Neuronal stem cell (in vitro differentiated cells): ENCODE measurements around the gene SRSF8.
A peak's percentile ranks its signal among the peaks of the same experiment; 100 is the strongest.

Experiments used
- DNase-seq: peaks from one replicate; pipeline ENCODE4 v3.0.0-alpha.2; 2013; ENCODE audit warnings: low spot score
- H2AFZ ChIP-seq: one replicate; pipeline ENCODE4 v1.6.1; 2013; ENCODE audit warnings: mild to moderate bottlenecking, low read length, inconsistent platforms
- H2AK5ac ChIP-seq: 2 replicates; pipeline ENCODE4 v1.6.1; 2013; ENCODE audit warnings: low read depth, mild to moderate bottlenecking, inconsistent platforms, low read length, moderate library complexity, mixed read lengths
- H2BK120ac ChIP-seq: 2 replicates; pipeline ENCODE4 v1.6.1; 2013; ENCODE audit warnings: low read depth, mild to moderate bottlenecking, inconsistent platforms, low read length, moderate library complexity, mixed read lengths
- H2BK12ac ChIP-seq: one replicate; pipeline ENCODE4 v1.6.1; 2013; ENCODE audit warnings: low read length, inconsistent platforms
- H2BK15ac ChIP-seq: 2 replicates; pipeline ENCODE4 v1.6.1; 2013; ENCODE audit warnings: mild to moderate bottlenecking, low read length, inconsistent platforms, mixed read lengths
- H2BK5ac ChIP-seq: one replicate; pipeline ENCODE4 v1.6.1; 2013; ENCODE audit warnings: inconsistent platforms, mild to moderate bottlenecking, low read length, moderate library complexity
- H3K14ac ChIP-seq: one replicate; pipeline ENCODE4 v1.6.1; 2013; ENCODE audit warnings: low read length, inconsistent platforms
- H3K18ac ChIP-seq: 2 replicates; pipeline ENCODE4 v1.6.1; 2013; ENCODE audit warnings: low read length, inconsistent platforms
- H3K23ac ChIP-seq: 2 replicates; pipeline ENCODE4 v1.6.1; 2013; ENCODE audit warnings: low read depth, mild to moderate bottlenecking, mixed read lengths, low read length, inconsistent platforms; ENCODE audit not compliant: poor library complexity
- H3K27ac ChIP-seq: replicated peaks from 3 replicates; pipeline ENCODE4 v1.5.1; 2013; ENCODE audit warnings: low read length, inconsistent platforms
- H3K27me3 ChIP-seq, 3 experiments: 2 replicates each; pipeline ENCODE4 v1.6.1; 2013; ENCODE audit warnings: low read length in 3 of 3, mild to moderate bottlenecking in 2 of 3, inconsistent platforms in 1 of 3, low read depth in 1 of 3, mixed read lengths in 1 of 3, moderate library complexity in 1 of 3; ENCODE audit not compliant: control insufficient read depth in 3 of 3, insufficient read depth in 3 of 3
- H3K36me3 ChIP-seq, 2 donors: replicated peaks in 1 of 2; 2 replicates each; pipeline ENCODE4 v1.6.1; 2013; ENCODE audit warnings: low read length in 2 of 2; ENCODE audit not compliant: control insufficient read depth in 2 of 2, insufficient read depth in 2 of 2
- H3K4ac ChIP-seq: 2 replicates; pipeline ENCODE4 v1.6.1; 2013; ENCODE audit warnings: inconsistent platforms, mild to moderate bottlenecking, low read length, moderate library complexity
- H3K4me1 ChIP-seq, 2 donors: 1 replicate in 1 of 2; 2 replicates in 1 of 2; pipeline ENCODE4 v1.6.1; 2013; ENCODE audit warnings: low read length in 2 of 2, low read depth in 1 of 2; ENCODE audit not compliant: control insufficient read depth in 2 of 2, insufficient read depth in 1 of 2
- H3K4me2 ChIP-seq: one replicate; pipeline ENCODE4 v1.6.1; 2013; ENCODE audit warnings: mild to moderate bottlenecking, low read length, inconsistent platforms; ENCODE audit not compliant: insufficient read depth, poor library complexity, severe bottlenecking
- H3K4me3 ChIP-seq, 2 donors: 2 replicates each; pipeline ENCODE4 v1.5.1; 2013; ENCODE audit warnings: low read length in 2 of 2, mild to moderate bottlenecking in 2 of 2, inconsistent platforms in 1 of 2, moderate library complexity in 1 of 2
- H3K79me1 ChIP-seq: one replicate; pipeline ENCODE4 v1.6.1; 2013; ENCODE audit warnings: low read depth, mild to moderate bottlenecking, inconsistent platforms, low read length, moderate library complexity
- H3K9ac ChIP-seq: one replicate; pipeline ENCODE4 v1.6.1; 2013; ENCODE audit warnings: mild to moderate bottlenecking, low read depth, low read length, inconsistent platforms; ENCODE audit not compliant: poor library complexity
- H3K9me3 ChIP-seq, 2 donors: replicated peaks in 1 of 2; 2 replicates each; pipeline versions ENCODE3 to v1.6.1; 2013; ENCODE audit warnings: low read length in 2 of 2, mild to moderate bottlenecking in 2 of 2, inconsistent platforms in 1 of 2, low read depth in 1 of 2, mixed read lengths in 1 of 2, moderate library complexity in 1 of 2; ENCODE audit not compliant: control insufficient read depth in 2 of 2, insufficient read depth in 1 of 2
- H4K8ac ChIP-seq: one replicate; pipeline ENCODE4 v1.6.1; 2013; ENCODE audit warnings: low read depth, mild to moderate bottlenecking, inconsistent platforms, low read length, moderate library complexity
- H4K91ac ChIP-seq: one replicate; pipeline ENCODE4 v1.6.1; 2013; ENCODE audit warnings: low read length, low read depth, mild to moderate bottlenecking, inconsistent platforms; ENCODE audit not compliant: poor library complexity
- WGBS, 2 donors: extraction: QIAGEN DNeasy Blood & Tissue Kit; methylation state at CpG; one replicate each; pipeline ENCODE4 v1.1.7; 2013; ENCODE audit warnings: missing lambda C conversion rate in 2 of 2, mixed read lengths in 1 of 2; ENCODE audit not compliant: insufficient read length in 2 of 2, insufficient replicate concordance in 1 of 2; ENCODE audit errors: extremely low coverage in 2 of 2; 5-methylcytosine and 5-hydroxymethylcytosine counted together

SRSF8 gene

DNA sequence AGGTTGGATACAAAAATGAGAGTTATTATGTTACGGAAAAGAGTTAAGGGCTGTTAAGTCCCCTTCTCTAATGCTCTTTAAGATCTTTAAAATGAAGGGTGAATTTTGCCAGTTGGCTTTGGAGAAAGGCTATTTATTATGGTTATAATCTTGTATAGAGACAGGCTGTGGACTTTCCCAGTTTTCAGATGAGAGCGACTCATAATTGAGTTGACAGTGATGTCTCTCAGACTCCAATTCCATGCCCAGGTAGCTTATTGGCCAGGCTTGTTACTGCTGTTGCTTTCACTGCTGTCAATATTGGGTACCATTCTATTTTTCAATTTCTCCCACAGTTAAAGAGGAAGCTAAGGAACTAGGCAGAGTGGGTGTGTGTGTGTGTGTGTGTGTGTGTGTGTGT, 36.0 kb downstream of the SRSF8 start:
- 100% methylated on average over 1 of the region's 2 CpGs; no CpG with 5 or more reads in 1 of the 2 donors for WGBS, 2 donors
- Histone ChIP-seq H2BK12ac (no peak overlapping the region), H3K23ac (no peak overlapping the region), H2BK15ac (no peak overlapping the region), H3K36me3 (no peaks in the 10 kb centered on the region), H4K8ac (no peak overlapping the region), H3K27me3 (no peaks in the 10 kb centered on the region), H3K27ac (no peak overlapping the region), H2AK5ac (no peak overlapping the region), H3K9me3 (no peaks in the 10 kb centered on the region), H3K79me1 (no peaks in the 10 kb centered on the region), H2BK5ac (no peak overlapping the region), H3K4me1 (peaks cover under 1 to 1% of the 10 kb centered on the region in 2 donors), H4K91ac (no peak overlapping the region), H3K14ac (no peak overlapping the region), H3K4me2 (no peak overlapping the region), H3K4me3 (no peak overlapping the region), H3K18ac (no peak overlapping the region), H2BK120ac (no peak overlapping the region), H3K9ac (no peak overlapping the region), H3K4ac (no peak overlapping the region), H2AFZ (no peak overlapping the region)
- DNase-seq, result no peak

DNA sequence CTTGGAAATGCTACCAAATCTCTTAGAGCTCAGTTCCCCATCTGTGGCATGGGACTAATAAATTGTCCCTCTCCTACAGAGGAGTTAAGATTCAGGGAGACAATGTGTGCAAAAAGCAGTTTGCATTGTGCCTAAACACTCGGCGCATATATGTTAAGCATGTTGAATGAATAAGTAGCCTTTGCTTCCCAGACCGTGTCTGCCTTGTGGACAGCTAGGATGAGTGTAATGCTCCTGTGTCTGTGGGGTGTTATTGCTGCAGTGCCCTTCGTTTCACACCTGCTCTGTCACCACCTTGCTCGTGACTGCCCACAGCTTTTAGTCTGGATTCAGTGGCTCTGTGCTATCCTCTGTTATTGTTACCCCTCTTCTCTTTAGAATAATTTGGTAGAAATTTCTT, 37.0 kb downstream of the SRSF8 start:
- Histone ChIP-seq H2BK120ac (no peak overlapping the region), H4K91ac (no peak overlapping the region), H3K4ac (no peak overlapping the region), H3K27ac (no peak overlapping the region), H3K9ac (no peak overlapping the region), H2BK12ac (no peak overlapping the region), H2AFZ (no peak overlapping the region), H2BK5ac (no peak overlapping the region), H3K27me3 (no peaks in the 10 kb centered on the region), H3K4me3 (no peak overlapping the region), H3K4me1 (peaks cover 0 to 7% of the 10 kb centered on the region in 2 donors), H3K18ac (peak overlapping the region; percentile 7), H3K9me3 (no peaks in the 10 kb centered on the region), H3K79me1 (no peaks in the 10 kb centered on the region), H4K8ac (no peak overlapping the region), H3K23ac (no peak overlapping the region), H2AK5ac (no peak overlapping the region), H2BK15ac (no peak overlapping the region), H3K4me2 (no peak overlapping the region), H3K36me3 (no peaks in the 10 kb centered on the region), H3K14ac (no peak overlapping the region)
- WGBS, 2 donors, result no CpG with 5 or more reads among the region's 5 CpGs
- no peak for DNase-seq

DNA sequence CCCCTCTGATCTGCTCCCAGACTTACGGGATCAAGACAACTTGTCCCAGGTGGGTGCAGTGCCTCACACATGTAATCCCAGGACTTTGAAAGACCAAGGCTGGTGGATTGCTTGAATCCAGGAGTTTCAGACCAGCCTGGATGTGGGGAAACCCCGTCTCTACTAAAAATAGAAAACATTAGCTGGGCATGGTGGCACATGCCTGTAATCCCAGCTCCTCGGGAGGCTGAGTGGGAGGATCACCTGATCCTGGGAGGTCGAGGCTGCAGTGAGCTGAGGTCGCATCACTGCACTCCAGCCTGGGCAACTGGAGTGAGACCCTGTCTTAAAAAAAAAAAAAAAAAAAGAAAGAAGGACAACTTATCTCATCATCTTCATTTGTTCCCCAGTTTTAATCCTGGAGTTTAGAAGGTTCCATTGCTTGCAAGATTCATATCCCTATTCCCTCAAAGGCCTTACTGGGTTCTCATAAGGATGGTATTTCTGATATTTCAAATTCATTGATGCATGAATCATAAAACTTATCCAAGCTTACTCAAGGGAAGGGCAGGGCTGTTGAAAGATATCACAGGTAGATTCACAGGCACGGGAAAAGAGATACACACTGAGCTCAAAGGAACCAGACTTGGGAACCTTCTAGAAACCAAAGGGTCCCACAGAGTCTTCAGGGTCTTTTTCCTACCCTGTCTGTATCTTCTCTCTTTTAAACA, 37.6 kb downstream of the SRSF8 start:
- no peak overlapping the region for H2BK15ac ChIP-seq
- H3K4me2 ChIP-seq, result no peak overlapping the region
- H2AK5ac ChIP-seq, result no peak overlapping the region
- H4K8ac ChIP-seq, result no peak overlapping the region
- H3K9me3 ChIP-seq, result no peaks in the 10 kb centered on the region
- no peak overlapping the region for H2BK120ac ChIP-seq
- H3K36me3 ChIP-seq, result no peaks in the 10 kb centered on the region
- no peak overlapping the region for H2AFZ ChIP-seq
- no peak overlapping the region for H3K14ac ChIP-seq
- no peaks in the 10 kb centered on the region for H3K79me1 ChIP-seq
- H2BK12ac ChIP-seq, result no peak overlapping the region
- no peak overlapping the region for H3K4ac ChIP-seq
- no peak overlapping the region for H2BK5ac ChIP-seq
- no peak overlapping the region for H3K18ac ChIP-seq
- H3K4me1 ChIP-seq, result peaks cover 0 to 11% of the 10 kb centered on the region in 2 donors
- H4K91ac ChIP-seq, result no peak overlapping the region
- no peak overlapping the region for H3K4me3 ChIP-seq
- no peak for DNase-seq
- WGBS, 2 donors, result no CpG with 5 or more reads among the region's 6 CpGs
- H3K27ac ChIP-seq, result no peak overlapping the region
- H3K9ac ChIP-seq, result no peak overlapping the region
- H3K27me3 ChIP-seq, result no peaks in the 10 kb centered on the region
- no peak overlapping the region for H3K23ac ChIP-seq

DNA sequence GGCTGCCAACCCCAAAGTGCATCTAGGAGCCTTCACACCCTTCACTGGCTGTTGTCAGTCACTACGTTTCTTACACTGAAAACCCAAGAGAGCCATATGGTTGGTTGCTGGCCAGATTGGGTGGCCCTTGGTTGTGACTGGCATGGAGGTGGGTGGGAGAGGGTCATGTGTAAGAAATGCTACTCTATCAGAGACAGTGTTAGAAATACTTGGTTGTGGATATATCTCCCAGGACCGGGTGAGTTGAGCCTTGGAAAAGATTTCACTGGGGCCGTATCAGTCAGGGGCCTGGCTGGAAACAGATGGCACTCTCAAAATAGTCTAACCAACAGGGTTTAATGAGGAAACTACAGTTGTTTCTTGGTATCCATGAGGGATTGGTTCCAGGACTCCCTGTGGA, 38.1 kb downstream of the SRSF8 start:
- Histone ChIP-seq H2BK15ac (no peak overlapping the region), H2BK12ac (no peak overlapping the region), H2AFZ (no peak overlapping the region), H3K9ac (no peak overlapping the region), H3K27ac (no peak overlapping the region), H4K91ac (no peak overlapping the region), H3K4ac (no peak overlapping the region), H3K18ac (no peak overlapping the region), H3K4me3 (no peak overlapping the region), H3K4me1 (peaks cover 0 to 15% of the 10 kb centered on the region in 2 donors), H2BK120ac (no peak overlapping the region), H4K8ac (no peak overlapping the region), H3K36me3 (no peaks in the 10 kb centered on the region), H3K23ac (no peak overlapping the region), H3K14ac (no peak overlapping the region), H3K4me2 (no peak overlapping the region), H2BK5ac (no peak overlapping the region), H3K27me3 (no peaks in the 10 kb centered on the region), H3K9me3 (no peaks in the 10 kb centered on the region), H2AK5ac (no peak overlapping the region), H3K79me1 (no peaks in the 10 kb centered on the region)
- no CpG with 5 or more reads among the region's 3 CpGs for WGBS, 2 donors
- DNase-seq, result no peak
